Esophagus squamous epithelium (tissue), 4 donors: ENCODE results near the gene AHRR.

Source experiments
- POLR2A ChIP-seq, 4 donors: fragments of 450-650 bp; IDR thresholded peaks; one replicate each; pipeline ENCODE4 v1.6.1; 2017; ENCODE audit warnings: antibody characterized with exemption in 4 of 4, mild to moderate bottlenecking in 4 of 4, moderate library complexity in 3 of 4
- TF ChIP-seq, protein P1 (sequence below), 6 experiments: fragments of 450-650 bp in 4 of 6; fragments of 200-600 bp in 2 of 6; sonication (generic) in 2 of 6; IDR thresholded peaks; one replicate each; pipeline ENCODE4 v1.5.1; 2016 to 2019; ENCODE audit warnings: antibody characterized with exemption in 6 of 6, mild to moderate bottlenecking in 4 of 6, moderate library complexity in 4 of 6

DNA sequence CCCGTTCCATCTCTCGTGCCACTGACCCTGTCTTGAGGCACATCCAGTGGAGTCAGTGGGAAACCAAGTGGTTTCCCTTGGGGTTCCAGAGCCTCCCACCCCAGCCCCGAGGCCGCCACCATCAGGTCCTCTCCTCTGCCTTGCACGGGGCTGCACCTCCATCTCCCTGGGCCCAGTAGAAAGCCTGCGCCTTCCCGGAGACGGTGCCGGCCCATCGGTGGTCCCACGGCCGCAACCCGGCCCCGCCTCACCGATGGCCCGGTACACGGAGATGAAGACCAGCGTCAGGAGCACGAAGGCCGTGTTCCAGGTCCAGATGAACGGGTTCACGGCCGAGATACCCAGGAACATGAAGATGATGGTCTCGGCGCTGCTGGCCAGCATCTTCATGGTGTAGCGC, 161.5 kb downstream of the AHRR start:
- TF ChIP-seq, protein P1, sequence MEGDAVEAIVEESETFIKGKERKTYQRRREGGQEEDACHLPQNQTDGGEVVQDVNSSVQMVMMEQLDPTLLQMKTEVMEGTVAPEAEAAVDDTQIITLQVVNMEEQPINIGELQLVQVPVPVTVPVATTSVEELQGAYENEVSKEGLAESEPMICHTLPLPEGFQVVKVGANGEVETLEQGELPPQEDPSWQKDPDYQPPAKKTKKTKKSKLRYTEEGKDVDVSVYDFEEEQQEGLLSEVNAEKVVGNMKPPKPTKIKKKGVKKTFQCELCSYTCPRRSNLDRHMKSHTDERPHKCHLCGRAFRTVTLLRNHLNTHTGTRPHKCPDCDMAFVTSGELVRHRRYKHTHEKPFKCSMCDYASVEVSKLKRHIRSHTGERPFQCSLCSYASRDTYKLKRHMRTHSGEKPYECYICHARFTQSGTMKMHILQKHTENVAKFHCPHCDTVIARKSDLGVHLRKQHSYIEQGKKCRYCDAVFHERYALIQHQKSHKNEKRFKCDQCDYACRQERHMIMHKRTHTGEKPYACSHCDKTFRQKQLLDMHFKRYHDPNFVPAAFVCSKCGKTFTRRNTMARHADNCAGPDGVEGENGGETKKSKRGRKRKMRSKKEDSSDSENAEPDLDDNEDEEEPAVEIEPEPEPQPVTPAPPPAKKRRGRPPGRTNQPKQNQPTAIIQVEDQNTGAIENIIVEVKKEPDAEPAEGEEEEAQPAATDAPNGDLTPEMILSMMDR (IDR thresholded peaks at IDR 0.05): no peak
- TF ChIP-seq POLR2A (IDR thresholded peaks at IDR 0.05): no peak
